ENCODE measurements around the gene PDSS1.

The PDSS1 gene

DNA sequence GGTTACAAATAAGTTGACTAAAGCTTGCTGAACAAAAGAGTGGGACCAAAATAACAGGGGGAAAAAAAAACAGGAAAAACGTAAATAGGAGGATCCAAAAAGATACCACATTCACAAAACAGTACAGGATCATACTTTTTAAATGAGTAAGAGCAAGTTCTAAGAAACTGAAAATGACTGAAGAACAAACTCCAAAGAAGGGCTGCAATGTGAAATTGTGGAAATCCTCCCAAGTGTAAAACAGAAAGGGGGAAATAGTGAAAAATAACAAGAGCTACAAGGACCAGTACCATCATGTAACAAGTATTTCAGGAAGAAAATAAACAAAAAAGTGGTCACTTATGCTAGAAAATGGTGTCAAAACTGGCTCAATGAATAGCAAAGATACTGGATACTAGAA, 46.3 kb downstream of the PDSS1 start:
- H3K36me3 ChIP-seq (replicated peaks; ENCODE audit: insufficient read depth, low read length) = peaks cover 16% of the 10 kb centered on the region; the same call in 1 of the 2 replicates
- no peaks in the 10 kb centered on the region for H3K27me3 ChIP-seq (replicated peaks; ENCODE audit: insufficient read depth, low read length)
- H2AFZ ChIP-seq (ENCODE audit: low read length) = no peak overlapping the region
- no peaks in the 10 kb centered on the region for H3K9me3 ChIP-seq (replicated peaks; ENCODE audit: insufficient read depth, low read length)
- no peak overlapping the region for H3K4me2 ChIP-seq (ENCODE audit: low read depth, low read length)
- no peak overlapping the region for H3K27ac ChIP-seq (ENCODE audit: low read length)
- peaks cover 10% of the 10 kb centered on the region for H3F3A ChIP-seq (ENCODE audit: insufficient read depth, low read length)
- H3K4me3 ChIP-seq (ENCODE audit: low read length) = no peak overlapping the region
- peaks cover 6% of the 10 kb centered on the region; the same call in 1 of the 2 replicates for H3K4me1 ChIP-seq (ENCODE audit: low read length)
- H3K9me2 ChIP-seq (replicated peaks; ENCODE audit: insufficient read depth, low read length) = no peaks in the 10 kb centered on the region
- H3K9ac ChIP-seq (ENCODE audit: low read length) = no peak overlapping the region
- DNase-seq = no peak
- no peaks in the 10 kb centered on the region for H4K20me1 ChIP-seq (ENCODE audit: insufficient read depth, low read length)
- peaks cover 30% of the 10 kb centered on the region for H3K79me2 ChIP-seq (ENCODE audit: low read length)
- TF ChIP-seq EZH2 (optimal IDR thresholded peaks at IDR 0.05; ENCODE audit: low read depth, low read length) (no peak), EZH2phosphoT487 (IDR thresholded peaks at IDR 0.05; ENCODE audit: low read length) (no peak)
- TF ChIP-seq, protein P1, sequence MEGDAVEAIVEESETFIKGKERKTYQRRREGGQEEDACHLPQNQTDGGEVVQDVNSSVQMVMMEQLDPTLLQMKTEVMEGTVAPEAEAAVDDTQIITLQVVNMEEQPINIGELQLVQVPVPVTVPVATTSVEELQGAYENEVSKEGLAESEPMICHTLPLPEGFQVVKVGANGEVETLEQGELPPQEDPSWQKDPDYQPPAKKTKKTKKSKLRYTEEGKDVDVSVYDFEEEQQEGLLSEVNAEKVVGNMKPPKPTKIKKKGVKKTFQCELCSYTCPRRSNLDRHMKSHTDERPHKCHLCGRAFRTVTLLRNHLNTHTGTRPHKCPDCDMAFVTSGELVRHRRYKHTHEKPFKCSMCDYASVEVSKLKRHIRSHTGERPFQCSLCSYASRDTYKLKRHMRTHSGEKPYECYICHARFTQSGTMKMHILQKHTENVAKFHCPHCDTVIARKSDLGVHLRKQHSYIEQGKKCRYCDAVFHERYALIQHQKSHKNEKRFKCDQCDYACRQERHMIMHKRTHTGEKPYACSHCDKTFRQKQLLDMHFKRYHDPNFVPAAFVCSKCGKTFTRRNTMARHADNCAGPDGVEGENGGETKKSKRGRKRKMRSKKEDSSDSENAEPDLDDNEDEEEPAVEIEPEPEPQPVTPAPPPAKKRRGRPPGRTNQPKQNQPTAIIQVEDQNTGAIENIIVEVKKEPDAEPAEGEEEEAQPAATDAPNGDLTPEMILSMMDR (IDR thresholded peaks at IDR 0.05; ENCODE audit: low read length) = no peak

DNA sequence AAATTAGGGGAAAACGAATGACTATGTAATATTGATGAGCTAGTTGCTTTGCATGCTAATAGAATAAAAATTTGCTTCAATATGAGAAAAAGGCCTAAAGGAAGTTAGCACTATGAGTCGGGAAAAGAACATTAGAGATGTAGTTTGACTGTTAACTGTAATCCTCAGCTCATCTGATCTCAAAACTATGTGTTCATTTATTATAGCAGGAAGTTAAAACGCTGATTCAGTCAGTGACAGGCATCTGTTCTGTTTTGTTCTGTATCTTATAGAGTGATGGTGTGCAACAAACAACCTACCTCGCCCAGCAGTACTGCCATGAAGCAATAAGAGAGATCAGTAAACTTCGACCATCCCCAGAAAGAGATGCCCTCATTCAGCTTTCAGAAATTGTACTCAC, 48.6 kb downstream of the PDSS1 start:
- H3K27ac ChIP-seq (ENCODE audit: low read length) = no peak overlapping the region
- H3K4me1 ChIP-seq (ENCODE audit: low read length) = 0 out of 2 replicates have a peak, but pooled peaks cover 3% of the 10 kb centered on the region
- no peaks in the 10 kb centered on the region; the same call in 1 of the 2 replicates for H3F3A ChIP-seq (ENCODE audit: insufficient read depth, low read length)
- H4K20me1 ChIP-seq (ENCODE audit: insufficient read depth, low read length) = no peaks in the 10 kb centered on the region
- H3K4me2 ChIP-seq (ENCODE audit: low read depth, low read length) = no peak overlapping the region
- DNase-seq = no peak
- TF ChIP-seq, protein P1 (IDR thresholded peaks at IDR 0.05; ENCODE audit: low read length) = no peak
- TF ChIP-seq EZH2phosphoT487 (IDR thresholded peaks at IDR 0.05; ENCODE audit: low read length) (no peak), EZH2 (optimal IDR thresholded peaks at IDR 0.05; ENCODE audit: low read depth, low read length) (no peak)
- no peaks in the 10 kb centered on the region for H3K27me3 ChIP-seq (replicated peaks; ENCODE audit: insufficient read depth, low read length)
- no peaks in the 10 kb centered on the region for H3K9me2 ChIP-seq (replicated peaks; ENCODE audit: insufficient read depth, low read length)
- no peak overlapping the region for H2AFZ ChIP-seq (ENCODE audit: low read length)
- H3K79me2 ChIP-seq (ENCODE audit: low read length) = peaks cover 32% of the 10 kb centered on the region
- no peak overlapping the region for H3K9ac ChIP-seq (ENCODE audit: low read length)
- no peaks in the 10 kb centered on the region for H3K9me3 ChIP-seq (replicated peaks; ENCODE audit: insufficient read depth, low read length)
- peaks cover 12% of the 10 kb centered on the region; the same call in 1 of the 2 replicates for H3K36me3 ChIP-seq (replicated peaks; ENCODE audit: insufficient read depth, low read length)
- no peak overlapping the region for H3K4me3 ChIP-seq (ENCODE audit: low read length)

DNA sequence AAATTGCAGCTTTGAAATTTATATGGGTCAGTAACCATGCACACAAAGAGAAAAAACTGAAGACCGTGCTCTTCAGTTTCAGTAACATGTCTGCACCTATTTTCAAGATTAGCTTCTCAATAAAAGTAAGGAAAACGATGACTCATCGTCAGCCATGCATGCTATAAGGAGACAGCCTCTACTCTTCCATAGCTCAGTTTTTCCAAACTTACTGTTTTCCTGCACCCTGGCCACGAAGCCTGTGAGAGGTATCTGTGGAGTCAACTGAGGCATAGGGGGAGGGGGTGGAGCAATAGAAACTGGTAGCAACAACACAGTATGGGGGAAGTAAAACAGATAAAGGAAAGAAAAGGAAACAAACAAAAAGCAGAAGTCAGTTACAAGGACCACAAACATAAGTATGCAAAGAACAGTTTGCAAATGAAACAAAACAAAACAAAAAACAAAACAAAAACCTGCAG, 58.0 kb downstream of the PDSS1 start:
- TF ChIP-seq, protein P1 (IDR thresholded peaks at IDR 0.05; ENCODE audit: low read length) = no peak
- TF ChIP-seq EZH2phosphoT487 (IDR thresholded peaks at IDR 0.05; ENCODE audit: low read length) = no peak
- no peak for TF ChIP-seq EZH2 (optimal IDR thresholded peaks at IDR 0.05; ENCODE audit: low read depth, low read length)
- H3K9me2 ChIP-seq (replicated peaks; ENCODE audit: insufficient read depth, low read length) = no peaks in the 10 kb centered on the region
- no peaks in the 10 kb centered on the region for H3K9me3 ChIP-seq (replicated peaks; ENCODE audit: insufficient read depth, low read length)
- H3K36me3 ChIP-seq (replicated peaks; ENCODE audit: insufficient read depth, low read length) = peaks cover 9% of the 10 kb centered on the region; the same call in 1 of the 2 replicates
- no peak overlapping the region for H3K9ac ChIP-seq (ENCODE audit: low read length)
- peaks cover 24% of the 10 kb centered on the region for H3K79me2 ChIP-seq (ENCODE audit: low read length)
- H3K4me3 ChIP-seq (ENCODE audit: low read length) = no peak overlapping the region
- H3F3A ChIP-seq (ENCODE audit: insufficient read depth, low read length) = peaks cover 16% of the 10 kb centered on the region
- H3K27me3 ChIP-seq (replicated peaks; ENCODE audit: insufficient read depth, low read length) = no peaks in the 10 kb centered on the region
- peak; percentile 43 for DNase-seq
- no peak overlapping the region for H2AFZ ChIP-seq (ENCODE audit: low read length)
- H3K4me1 ChIP-seq (ENCODE audit: low read length) = peaks cover 19% of the 10 kb centered on the region
- H4K20me1 ChIP-seq (ENCODE audit: insufficient read depth, low read length) = no peaks in the 10 kb centered on the region
- H3K27ac ChIP-seq (ENCODE audit: low read length) = peak overlapping the region; percentile 43; the same call in 1 of the 2 replicates
- peak overlapping the region; percentile 59 for H3K4me2 ChIP-seq (ENCODE audit: low read depth, low read length)

Data from MM.1S (cell line).